Measurements from ENCODE around the gene KMO. TPM values are rescaled to one million over a fixed set of nuclear protein-coding genes. Genes with fewer than 3 reads are reported as not detected.

Gene KMO
- total and polyA plus RNA-seq, 12 donors = 0.41 to 3.6 (median 1.6) TPM

DNA sequence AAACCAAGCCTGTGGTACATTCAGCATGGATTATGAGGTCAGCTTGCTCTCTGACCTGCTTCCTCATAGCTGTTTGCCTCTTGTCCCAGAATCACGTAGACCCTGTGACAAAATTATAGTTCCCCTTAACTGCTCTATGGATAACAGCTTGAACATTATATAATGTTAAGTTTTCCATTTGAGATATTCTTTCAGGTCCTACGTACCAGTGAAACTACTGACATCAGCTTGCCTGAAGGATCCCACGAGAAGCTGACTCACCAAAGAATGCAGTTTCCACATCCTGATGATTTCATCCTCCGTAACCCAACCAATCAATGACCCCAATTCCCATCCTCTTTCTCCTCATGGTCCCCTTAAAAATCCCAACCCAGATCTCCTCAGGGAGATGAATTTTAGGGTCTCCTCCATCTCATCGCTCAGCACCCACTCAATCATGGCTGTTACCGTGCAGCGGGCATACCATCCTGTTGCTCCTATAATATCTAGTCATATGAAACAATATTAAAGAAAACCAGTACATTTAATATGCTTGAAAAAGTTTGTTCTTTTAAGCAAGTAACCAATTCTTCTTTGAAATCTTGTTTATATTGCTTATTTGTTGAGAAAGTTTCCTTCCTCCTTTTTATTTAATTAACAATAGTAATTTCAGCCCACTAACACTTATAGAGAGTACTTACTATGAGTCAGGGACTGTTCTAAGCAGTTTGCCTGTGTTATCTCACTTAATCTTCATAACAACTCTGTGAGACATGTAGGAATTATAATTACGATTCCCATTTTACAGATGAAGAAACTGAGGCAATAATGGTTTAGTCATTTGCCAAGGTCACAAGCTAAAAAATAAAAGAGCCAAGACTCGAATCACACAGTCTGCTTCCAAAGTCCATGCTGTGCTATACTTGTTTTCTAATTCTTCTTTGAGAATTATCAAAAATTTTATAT, 80.6 kb downstream of the KMO start:
- TF ChIP-seq POLR2A (IDR thresholded peaks at IDR 0.05) = no peak
- no peak for TF ChIP-seq CTCF (IDR thresholded peaks at IDR 0.05)
- intact Hi-C loops (cut with DNase I) = loop anchor here in 1 of 2 donors (5.0 kb wide), 1 partner anchor 224 kb away; no protein-coding TSS in a partner anchor
- DNase-seq = peak in 5 of 7 donors; percentile 32 to 55 (median 41)
- no peaks in the 10 kb centered on the region for H3K36me3 ChIP-seq (replicated peaks in 1 of 2)
- no peaks in the 10 kb centered on the region for H3K27me3 ChIP-seq
- H3K27ac ChIP-seq = peak overlapping the region in 1 of 5 donors; percentile 25
- 64 to 78% (median 68%) methylated on average over 9 of the region's 9 CpGs for WGBS, 4 donors
- H3K4me3 ChIP-seq = no peak overlapping the region
- H3K9me3 ChIP-seq (replicated peaks in 1 of 3) = no peaks in the 10 kb centered on the region
- H3K4me1 ChIP-seq (replicated peaks in 1 of 2) = peaks cover 0 to 7% of the 10 kb centered on the region in 2 donors

DNA sequence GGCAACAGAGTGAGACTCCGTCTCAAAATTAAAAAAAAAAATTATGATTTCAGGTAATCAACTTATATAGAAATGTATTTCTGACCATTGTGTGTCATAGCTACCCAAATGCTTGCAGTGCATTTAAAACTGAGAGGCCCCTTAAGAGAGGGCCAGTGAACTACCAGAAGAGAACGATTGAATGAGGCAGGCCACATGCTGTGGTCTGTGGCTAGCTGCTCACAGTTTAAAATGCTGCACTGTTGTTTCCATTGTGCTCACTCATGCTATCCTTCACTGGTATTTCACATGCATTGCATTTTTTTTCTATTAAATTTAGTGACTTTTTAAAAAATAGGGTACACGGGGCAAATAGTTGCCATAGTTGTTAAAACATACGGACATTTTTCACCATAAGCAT, 82.0 kb downstream of the KMO start:
- intact Hi-C loops (cut with DNase I) = loop anchor here in 1 of 2 donors (5.0 kb wide), 1 partner anchor 223 kb away; no protein-coding TSS in a partner anchor

DNA sequence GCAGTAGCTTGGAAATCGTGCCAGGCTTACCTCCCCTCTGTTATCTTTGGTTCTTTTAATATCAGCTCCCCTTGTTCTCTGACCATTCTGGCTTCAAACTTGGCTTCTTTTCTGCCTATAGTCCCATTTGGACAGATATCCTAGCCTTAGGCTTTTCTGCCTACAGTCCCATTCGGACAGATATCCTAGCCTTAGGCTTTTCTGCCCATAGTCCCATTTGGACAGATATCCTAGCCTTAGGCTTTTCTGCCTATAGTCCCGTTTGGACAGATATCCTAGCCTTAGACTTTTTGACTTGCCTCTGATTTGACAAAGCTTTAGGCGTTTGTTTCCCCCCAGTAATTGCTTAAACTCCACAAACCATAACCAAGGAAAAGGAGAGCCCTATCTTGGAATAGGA, 82.4 kb downstream of the KMO start:
- Histone ChIP-seq H3K36me3 (replicated peaks in 1 of 2) (no peaks in the 10 kb centered on the region), H3K4me3 (no peak overlapping the region), H3K27ac (no peak overlapping the region), H3K9me3 (replicated peaks in 1 of 3) (no peaks in the 10 kb centered on the region), H3K27me3 (no peaks in the 10 kb centered on the region), H3K4me1 (replicated peaks in 1 of 2) (peaks cover 0 to 7% of the 10 kb centered on the region in 2 donors)
- DNase-seq = no peak
- no peak for TF ChIP-seq POLR2A (IDR thresholded peaks at IDR 0.05)
- no peak for TF ChIP-seq CTCF (IDR thresholded peaks at IDR 0.05)
- intact Hi-C loops (cut with DNase I) = loop anchor here in 1 of 2 donors (5.0 kb wide), 1 partner anchor 223 kb away; no protein-coding TSS in a partner anchor
- WGBS, 4 donors = 64 to 84% (median 74%) methylated on average over 4 of the region's 4 CpGs

More for the DNA sequence above, 82.0 kb downstream of the KMO start:
- Histone ChIP-seq H3K4me1 (replicated peaks in 1 of 2) (peaks cover 0 to 7% of the 10 kb centered on the region in 2 donors), H3K36me3 (replicated peaks in 1 of 2) (no peaks in the 10 kb centered on the region), H3K27ac (no peak overlapping the region), H3K9me3 (replicated peaks in 1 of 3) (no peaks in the 10 kb centered on the region), H3K27me3 (no peaks in the 10 kb centered on the region), H3K4me3 (no peak overlapping the region)
- DNase-seq = no peak
- TF ChIP-seq POLR2A (IDR thresholded peaks at IDR 0.05) = no peak
- no peak for TF ChIP-seq CTCF (IDR thresholded peaks at IDR 0.05)
- 90 to 94% (median 92%) methylated on average over 4 of the region's 4 CpGs for WGBS, 4 donors

All from adrenal gland (tissue), 12 donors.